Thyroid gland (tissue), 4 donors: ENCODE results near the gene TBX3.

Source experiments
- CTCF ChIP-seq, 6 experiments: fragments of 200-600 bp in 3 of 6; fragments of 450-650 bp in 3 of 6; sonication (generic) in 3 of 6; IDR thresholded peaks; one replicate each; pipeline ENCODE4 v1.5.1; 2016 to 2019; ENCODE audit warnings: antibody characterized with exemption in 6 of 6, mild to moderate bottlenecking in 2 of 6, inconsistent platforms in 1 of 6, moderate library complexity in 1 of 6
- POLR2A ChIP-seq, 2 donors: fragments of 450-650 bp; IDR thresholded peaks; one replicate each; pipeline ENCODE4 v1.6.1; 2017; ENCODE audit warnings: antibody characterized with exemption in 2 of 2, mild to moderate bottlenecking in 2 of 2, moderate library complexity in 1 of 2

DNA sequence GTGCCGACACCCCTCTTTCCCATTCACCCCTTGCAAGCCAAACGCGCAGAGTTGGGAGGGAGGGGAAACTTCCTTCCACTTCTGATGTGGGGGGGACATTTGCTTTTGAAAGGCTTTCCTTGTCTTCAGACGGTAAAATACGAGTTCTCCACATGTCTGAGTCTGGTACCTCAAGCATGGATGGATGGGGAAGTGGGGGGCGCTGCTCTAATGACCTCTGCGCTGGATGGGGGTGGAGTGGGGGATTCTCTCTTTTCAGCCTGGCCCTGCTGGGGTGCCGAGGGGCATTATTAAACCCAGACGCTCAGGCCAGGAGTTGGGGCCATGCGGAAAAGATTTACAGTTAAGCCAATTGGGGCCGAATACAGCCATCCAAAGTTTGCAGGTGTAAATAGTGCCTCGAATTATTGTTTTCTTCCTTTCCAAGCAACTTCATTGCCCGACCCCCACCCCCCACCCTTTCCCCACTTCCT is 9.1 kb upstream of the TBX3 start:
- no peak for TF ChIP-seq CTCF (IDR thresholded peaks at IDR 0.05)
- no peak for TF ChIP-seq POLR2A (IDR thresholded peaks at IDR 0.05)
